AG08396 (cell line): ENCODE measurements around the gene GPR152.

ENCODE experiments used
- DNase-seq: peaks from one replicate; pipeline ENCODE4 v3.0.0; 2012; ENCODE audit warnings: low spot score, mixed read lengths

Gene GPR152

DNA sequence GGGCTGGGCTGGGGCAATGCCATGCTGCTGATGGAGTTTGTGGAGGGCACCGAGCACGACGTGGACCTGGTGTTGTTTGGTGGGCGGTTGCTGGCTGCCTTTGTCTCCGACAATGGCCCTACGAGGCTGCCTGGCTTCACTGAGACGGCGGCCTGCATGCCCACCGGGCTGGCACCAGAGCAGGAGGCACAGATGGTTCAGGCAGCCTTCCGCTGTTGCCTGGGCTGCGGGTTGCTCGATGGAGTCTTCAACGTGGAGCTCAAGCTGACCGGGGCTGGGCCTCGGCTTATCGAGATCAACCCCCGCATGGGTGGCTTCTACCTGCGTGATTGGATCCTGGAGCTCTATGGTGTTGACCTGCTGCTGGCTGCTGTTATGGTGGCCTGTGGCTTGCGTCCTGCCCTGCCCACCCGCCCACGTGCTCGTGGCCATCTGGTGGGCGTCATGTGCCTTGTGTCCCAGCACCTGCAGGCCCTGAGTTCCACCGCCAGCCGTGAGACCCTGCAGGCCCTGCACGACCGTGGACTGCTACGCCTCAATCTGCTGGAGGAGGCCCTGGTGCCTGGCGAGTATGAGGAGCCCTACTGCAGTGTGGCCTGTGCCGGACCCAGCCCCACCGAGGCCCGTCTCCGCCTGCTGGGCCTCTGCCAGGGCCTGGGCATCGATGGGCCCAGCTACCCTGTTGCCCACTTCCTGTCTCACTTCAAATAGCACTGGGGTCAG lies 28.5 kb downstream of the GPR152 start:
- DNase-seq: no peak

DNA sequence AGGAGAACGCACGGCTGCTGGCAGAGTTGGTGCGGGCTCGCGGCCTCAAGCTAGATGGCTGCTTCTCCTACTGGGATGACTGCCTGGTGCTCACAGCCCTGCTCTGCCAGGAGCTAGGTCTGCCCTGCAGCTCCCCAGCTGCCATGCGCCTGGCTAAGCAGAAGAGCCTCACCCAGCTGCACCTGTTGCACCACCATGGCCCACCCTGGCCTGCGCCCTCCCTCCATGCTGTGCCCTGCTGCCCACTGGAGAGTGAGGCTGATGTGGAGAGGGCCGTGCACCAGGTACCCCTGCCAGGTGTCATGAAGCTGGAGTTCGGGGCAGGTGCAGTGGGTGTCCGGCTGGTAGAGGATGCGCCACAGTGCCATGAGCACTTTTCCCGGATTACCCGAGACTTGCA lies 29.1 kb downstream of the GPR152 start:
- no peak for DNase-seq

DNA sequence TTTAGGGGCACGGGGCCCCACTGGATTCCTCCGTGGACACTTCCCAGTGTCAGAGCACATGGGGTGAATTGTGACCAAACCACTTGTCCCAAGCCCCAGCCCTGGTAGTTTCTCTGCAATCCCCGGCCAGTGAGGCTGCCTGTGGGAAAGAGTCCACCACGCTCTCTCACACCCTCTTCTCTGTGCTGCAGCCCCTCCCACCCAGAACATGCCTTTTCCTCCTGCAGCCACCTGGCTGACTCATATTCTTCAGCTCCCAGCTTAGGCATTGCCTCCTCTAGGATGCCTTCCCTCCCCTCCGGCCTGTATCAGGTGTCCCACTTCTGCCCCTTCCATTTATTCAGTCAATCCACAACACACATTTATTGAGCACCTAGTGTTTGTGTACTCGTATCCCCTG lies 29.6 kb downstream of the GPR152 start:
- DNase-seq: no peak

DNA sequence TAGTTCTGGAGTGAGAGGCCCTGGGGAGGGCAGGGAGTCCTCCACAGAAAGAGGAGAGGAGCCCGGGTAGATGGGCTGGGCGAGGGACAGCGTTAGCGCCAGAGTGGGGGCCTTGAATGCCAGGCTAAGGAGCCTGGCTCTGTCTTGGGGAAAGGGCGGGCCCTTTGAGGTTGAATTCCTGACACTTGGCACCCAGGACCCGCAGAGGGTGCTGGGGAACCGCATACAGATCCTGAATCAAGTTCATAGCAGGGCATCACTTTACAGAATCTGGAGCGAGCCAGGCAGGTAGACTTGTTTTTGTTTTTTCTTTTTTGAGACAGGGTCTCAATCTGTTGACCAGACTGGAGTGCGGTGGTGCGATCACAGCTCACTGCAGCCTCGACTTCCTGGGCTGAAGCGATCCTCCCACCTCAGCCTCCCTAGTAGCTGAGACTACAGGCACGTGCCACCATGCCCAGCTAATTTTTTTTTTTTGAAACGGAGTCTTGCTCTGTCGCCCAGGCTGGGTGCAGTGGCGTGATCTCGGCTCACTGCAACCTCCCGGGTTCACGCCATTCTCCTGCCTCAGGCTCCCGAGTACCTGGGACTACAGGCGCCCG lies 31.0 kb downstream of the GPR152 start:
- no peak for DNase-seq

DNA sequence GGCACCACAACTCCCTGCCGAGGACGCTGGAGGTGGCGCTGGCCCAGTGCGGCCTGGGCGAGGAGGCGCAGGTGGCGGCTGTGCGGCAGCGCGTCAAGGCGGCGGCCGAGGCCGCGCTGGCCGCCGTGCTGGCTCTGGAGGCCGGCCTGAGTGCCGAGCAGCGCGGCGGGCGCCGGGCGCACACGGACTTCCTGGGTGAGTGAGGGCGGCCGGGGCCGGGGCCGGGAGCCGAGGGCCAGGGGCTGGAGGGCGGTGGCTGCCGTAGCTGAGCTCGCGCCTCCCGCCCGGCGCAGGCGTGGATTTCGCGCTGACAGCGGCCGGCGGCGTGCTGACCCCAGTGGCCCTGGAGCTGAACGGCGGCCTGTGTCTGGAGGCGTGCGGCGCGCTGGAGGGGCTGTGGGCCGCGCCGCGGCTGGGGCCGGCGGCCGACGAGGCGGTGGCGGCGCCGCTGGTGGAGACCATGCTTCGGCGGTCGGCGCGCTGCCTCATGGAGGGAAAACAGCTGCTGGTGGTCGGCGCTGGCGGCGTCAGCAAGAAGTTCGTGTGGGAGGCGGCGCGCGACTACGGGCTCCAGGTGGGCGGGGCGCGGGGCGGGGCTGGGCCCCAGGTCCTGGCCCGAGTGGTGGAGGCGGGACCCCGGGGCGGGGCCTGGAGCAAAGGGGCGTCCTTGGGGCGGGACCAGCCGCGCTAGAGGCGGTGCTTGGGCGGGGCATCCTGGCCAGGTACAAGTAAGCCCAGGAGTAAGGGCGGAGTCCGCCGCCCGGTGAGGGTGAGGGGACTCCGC lies 31.7 kb downstream of the GPR152 start:
- DNase-seq: peak; percentile 99

DNA sequence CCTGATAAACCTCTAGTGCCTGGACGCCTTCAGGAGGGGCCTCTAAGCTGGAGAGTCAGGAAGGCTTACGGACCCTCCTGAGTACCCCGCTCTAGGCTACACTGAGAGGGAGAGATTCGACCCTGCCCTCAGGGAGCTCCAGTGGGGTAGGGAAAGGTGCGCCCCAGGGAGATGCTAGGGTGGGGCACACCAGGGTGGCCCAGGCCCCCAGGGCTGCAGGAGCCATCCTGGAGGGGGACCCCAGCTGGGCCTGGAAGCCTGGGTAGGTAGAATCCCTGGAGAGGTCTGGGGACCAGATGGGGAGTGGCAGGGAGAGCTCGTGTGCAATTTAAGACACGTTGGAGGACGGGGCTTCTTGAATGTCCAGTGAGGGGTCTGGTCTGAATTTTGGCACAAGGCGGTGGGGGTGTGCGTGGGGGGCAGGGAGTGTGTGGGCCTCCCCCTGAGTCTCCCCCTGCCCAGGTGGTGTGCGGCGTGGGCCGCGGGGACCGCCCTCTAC lies 32.3 kb downstream of the GPR152 start:
- DNase-seq: no peak

DNA sequence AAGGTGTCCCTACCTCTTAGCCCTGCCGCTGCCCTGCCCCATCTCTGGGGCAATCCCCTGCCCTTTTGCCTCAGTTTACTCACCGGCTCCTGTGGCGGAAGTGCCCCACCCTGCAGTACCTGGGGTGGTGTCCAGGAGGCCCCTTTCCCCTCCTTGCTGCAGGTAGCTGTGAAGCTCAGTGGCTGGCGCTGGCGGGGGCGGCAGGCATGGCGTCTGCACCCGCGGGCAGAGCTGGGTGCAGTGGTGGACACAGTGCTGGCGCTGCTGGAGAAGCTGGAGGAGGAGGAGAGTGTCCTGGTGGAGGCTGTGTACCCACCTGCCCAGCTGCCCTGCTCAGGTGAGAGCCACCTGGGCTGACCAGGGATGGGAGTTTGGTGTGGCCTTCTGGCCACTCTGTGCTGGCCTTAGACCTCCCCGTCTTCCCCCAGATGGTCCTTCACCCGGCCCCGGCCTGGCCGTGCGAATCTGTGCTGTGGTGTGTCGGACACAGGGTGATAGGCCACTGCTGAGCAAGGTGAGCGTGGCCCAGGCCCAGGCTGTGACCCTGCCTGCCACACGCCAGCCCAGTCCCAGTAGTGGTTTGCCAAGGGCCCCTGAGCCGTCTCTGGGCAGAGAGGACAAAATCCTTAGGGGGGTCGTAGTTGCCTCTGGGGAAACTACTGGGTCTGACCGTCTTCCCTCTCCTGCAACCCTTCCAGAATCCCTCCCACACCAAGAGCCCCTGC lies 33.0 kb downstream of the GPR152 start:
- no peak for DNase-seq

DNA sequence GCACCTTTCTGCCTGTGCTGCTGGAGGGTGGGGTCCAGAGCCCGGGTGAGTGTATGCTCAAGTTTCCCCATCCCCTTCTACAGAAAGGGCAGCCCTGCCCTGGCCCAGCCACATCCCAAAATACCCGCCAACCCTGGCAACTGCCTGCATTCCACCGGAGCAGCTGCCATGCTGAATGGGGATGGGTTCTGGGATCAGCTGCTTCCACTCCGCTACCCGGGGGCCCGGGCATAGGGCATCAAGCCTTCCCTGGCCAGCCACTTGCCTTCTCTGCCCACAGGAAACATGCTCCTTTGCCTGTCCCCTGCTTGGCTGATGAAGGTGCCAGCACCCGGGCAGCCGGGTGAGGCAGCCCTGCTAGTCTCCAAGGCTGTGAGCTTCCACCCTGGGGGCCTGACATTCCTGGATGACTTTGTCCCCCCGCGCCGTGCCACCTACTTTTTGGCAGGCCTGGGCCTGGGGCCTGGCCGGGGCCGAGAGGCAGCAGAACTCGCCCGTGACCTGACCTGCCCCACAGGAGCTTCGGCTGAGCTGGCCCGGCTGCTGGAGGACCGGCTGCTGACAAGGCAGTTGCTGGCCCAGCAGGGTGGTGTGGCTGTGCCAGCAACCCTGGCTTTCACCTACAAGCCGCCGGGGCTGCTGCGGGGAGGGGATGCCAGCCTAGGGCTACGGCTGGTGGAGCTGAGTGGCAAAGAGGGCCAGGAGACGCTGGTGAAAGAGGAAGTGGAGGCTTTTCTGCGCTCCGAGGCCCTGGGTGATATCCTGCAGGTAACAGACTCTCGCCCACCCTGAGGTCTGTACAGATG lies 33.9 kb downstream of the GPR152 start:
- DNase-seq: no peak

DNA sequence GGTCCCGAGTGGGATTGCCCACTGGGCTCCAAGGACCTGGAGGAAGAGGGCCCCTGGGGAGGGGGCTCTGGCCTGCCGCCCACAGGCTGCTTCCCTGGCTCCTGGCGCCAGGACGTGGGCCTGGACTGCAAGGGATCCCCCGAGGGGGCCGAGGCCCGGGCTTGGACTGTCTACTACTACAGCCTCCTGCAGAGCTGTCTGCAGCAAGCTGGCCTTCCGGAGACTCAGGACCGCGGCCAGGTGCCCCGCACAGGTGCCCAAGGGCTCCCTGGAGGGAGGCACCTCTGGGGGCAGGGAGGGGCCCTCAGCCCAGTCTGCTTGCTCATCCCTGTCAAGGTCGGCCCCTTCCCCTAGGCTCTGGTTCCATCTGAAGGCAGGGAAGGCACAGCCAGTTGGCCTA lies 35.1 kb downstream of the GPR152 start:
- DNase-seq: no peak

DNA sequence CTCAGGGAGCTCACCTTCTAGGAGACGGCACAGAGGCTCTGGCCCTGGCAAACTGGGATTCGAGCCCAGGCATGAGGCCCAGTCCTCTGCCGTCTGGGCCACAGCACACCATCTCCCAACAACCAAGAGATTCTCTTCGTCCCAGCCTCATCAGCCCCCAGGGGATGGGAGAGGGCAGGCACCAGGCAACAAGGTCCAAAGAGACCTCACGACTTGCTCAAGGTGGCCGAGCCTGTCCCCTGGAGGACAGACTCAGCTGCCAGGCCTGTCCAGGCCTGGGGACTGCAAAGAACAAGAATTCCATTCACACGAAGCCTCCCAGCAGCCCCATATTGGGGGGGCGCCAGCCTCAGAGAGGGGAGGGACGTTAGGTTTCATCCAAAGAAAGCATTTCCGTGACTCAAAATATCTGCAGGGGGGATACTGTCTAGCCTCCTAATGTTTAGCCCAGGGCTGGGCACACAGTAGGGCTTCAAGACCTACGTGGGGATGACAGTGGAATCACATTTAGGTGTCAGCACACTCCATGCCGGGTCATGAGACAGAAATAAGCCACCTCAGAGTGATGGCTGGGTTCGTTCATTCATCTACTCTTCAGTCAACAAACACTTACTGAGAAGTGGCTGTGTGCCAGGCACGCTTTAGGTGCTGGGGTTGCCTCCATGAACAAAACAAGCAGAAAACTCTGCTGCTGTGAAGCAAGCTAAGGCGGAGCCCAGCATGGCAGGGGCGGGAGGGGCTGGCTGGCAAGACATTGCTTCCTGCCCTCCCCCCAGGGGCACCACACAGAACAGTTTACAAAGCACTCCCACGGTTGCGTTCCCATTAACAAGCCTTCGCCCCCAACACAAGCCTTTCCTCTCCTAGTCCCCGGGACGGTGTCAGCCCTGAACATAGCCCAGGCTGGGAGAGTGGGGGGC lies 35.9 kb downstream of the GPR152 start:
- no peak for DNase-seq

DNA sequence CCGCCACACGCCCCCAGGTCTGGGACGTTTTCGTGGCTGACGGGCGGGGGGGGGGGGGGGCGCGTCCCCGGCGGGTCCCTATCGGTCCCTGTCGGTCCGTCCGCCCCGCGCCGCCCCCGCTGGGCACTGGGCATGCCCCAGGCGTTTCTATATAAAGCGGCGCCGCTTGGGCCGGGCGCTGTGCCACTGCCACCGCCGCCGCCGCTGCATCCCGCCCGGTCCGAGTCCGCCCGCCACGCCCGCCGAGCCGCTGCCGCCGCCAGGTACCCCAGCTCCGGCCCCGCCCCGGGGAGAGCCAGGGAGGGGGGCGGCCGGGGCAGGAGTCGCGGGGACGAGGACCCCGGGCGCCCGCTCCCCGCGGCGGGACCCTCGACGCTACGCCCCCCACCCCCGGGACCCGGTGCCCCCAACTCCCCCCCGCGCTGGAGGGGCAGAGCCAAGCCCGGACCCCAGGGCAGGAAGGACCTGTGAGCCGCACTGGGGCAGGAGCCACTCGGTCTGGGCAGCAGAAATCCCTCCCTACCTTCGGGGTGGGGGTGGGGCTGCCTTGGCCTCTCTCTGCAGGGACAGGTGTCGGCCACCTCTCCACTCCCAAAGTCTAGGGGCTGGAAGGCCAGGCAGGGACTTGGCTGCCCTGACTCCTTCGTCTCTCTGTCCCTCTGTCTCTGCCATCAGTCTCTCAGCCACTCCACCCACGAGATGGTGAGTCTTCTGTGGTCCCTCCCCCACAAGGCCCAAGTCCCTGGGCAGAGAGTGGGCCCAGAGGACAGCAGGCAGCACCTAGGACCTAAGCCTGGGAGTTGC lies 36.8 kb downstream of the GPR152 start, which contains the start of gene CARNS1:
Gene CARNS1 (plus strand): TSS at position 178 of the 804 bp plus-strand sequence. CDS start 522 bp downstream, at position 700.
- DNase-seq: no peak

DNA sequence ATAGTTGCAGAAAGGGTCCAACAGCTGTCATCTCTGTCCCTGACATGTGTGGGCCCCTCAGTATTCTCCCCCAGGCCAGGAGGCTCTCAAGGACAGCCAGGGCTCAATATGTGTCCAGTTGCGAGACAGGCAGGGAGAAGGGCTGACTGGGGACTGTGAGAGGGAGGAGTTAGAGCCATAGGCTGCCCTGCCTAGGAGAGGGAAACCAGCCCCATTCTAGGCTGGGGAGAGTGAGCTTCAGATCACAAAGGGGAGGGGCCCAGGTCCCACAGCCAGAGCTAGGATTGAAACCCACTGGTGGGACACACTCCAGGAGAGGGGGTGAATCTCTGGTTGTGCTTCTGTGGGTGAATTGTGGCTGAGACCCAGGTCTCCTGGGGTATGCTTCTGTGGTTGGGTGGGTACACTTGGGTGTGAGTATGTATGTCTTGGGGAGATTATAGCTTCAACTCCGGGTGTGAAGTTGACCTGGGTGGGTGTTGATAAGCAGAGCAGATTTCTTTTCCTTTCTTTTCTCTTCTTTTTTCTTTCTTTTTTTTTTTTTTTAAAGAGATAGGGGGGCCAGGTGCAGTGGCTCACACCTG lies 39.2 kb downstream of the GPR152 start:
- no peak for DNase-seq

DNA sequence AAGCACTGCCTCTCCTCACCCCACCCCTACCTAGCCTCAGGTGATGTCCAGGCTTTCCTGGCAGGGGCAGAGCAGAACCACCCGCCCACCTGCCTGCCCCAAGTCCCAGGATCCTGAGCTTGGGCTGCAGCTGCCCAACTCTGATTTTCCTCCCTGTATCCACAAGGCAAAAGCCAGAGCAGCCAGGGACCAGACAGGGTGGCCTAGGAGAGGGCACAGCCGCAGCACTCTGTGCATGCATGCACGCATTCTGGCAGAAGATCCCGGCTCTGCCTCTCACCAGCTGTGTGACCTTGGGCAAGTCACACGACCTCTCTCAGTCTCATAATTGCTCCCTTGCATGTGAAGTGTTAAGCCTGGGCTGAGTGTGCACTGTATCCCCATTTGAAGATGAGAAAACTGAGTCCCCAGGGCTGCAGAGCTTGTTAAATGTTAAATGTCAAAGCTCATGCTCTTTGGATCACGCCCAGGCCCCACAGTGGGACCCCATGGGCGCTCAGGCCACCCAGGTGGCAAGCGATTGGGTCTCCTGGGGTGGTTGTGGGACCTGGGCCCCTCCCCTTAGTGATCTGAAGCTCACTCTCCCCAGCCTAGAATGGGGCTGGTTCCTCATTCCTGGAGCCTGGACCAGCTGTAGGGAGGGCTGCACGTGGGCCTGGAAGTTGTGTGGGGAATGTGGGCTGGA lies 39.9 kb downstream of the GPR152 start:
- no peak for DNase-seq

DNA sequence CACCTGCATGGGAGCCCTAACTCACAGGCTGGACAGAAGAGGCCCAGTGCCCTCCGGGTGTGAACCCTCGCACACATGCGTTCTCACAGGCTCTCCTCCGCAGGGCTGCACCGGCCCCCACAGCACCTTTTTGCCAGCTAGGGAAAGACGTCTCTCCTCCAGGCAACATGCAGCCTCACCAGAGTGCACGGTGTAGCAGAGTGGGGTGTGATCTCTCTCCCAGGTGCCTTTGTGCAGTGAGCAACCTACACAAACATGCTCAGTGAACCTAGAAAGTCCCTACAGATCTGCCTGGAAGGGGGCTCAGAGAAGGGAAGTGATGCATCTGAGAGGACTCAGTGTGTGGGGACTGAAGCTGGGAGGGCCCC lies 40.8 kb downstream of the GPR152 start:
- peak; percentile 6 for DNase-seq

DNA sequence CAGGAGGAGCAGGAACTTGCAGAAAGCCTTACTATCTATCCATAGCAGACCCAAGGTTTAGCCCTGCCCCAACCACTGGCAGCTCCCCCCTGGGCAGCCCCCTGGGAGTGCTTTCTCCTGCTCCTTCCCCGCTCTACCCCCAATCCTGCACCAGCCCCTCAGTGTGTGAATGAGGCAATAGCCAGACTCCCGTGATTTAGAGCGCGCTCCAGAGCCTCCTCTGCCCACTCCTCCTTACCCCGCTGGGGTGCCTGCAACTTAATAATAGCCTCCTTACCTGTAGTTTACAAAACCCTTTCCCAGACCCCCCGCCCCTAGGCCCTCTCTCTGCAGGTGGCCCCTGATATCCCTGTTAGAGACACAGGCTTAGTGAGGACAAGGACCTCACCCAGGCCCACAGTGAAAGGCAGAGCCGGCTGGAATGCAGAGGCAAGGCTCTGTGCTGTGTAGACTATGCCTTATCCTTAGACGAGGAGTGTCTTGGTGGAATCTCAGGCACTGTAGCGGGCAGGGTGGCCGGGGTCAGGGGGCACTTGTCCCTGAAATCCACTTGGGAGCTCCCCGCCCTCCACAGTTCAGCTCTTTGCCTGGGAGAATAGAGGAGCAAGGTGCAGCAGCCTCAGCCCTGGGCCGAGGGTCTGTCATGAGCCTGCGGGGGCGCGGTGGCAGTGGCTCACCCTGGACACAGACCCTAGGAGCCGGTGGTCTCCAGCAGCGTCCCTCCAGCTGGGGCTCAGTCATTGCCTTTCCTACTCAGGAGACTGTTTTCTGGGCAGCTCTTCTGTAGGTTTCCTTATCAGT lies 41.3 kb downstream of the GPR152 start:
- peak; percentile 11 for DNase-seq

DNA sequence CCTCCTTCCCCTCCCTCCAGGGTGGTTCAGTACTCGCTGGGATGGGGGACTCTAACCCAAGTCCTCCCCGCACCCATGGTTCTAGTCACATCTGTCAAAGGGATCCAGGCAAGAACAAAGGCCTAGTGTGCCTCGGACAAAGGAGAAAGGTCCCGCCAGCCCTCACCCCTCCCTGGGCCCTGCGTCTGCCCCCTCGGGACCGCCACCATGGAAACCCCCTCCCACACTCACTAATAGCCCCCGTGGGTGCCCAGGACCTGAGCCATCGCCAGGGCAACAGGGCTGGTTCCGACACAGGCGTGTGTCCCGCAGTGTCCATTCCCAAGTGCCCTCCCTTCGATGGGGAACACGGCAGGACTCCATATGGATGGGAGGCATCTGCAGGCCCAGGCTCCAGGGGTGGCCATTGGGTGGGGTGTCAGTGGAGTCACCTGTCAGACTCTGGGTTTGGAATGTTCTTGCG lies 42.1 kb downstream of the GPR152 start:
- DNase-seq: no peak

DNA sequence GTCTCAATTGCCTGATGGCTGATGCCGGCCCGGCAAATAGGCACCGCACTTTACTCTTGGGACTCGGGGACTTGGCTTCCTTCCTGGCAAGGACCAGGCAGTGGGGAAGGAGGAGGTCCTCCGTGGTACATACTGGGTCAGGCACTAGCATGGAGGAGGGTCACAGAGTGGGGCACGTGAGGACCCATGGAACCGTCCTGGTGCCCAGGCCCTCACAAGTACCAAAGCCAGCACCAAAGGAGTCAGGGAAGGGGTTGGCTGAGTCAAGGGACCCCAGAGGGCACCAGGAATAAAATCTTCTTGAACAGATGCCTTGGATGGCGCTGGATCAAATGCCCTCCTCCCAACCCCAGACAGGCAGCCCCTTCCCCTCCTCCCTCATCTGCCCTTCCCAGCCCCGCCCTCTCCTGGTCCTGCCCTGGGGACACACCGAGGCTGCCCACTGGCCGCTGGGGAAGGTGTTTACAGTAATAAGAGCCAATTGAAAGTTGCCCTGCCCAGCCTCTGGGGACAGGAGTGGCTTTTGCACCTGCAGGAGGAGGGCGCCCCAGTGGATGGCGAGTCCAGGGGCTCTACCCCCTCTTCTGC lies 42.7 kb downstream of the GPR152 start:
- DNase-seq: no peak
